H1 (cell line): Measurements from ENCODE around the gene TMEM151B. TPM values are rescaled to one million over a fixed set of nuclear protein-coding genes. Genes with fewer than 3 reads are reported as not detected.

ENCODE experiments used
- EP300 ChIP-seq, 2 experiments: IDR thresholded peaks; 1 replicate in 1 of 2; 2 replicates in 1 of 2; pipeline ENCODE4 v1.6.1; 2011 to 2012; ENCODE audit warnings: low read depth in 2 of 2, low read length in 2 of 2, mild to moderate bottlenecking in 2 of 2, borderline replicate concordance in 1 of 2, inconsistent platforms in 1 of 2, moderate library complexity in 1 of 2
- JUND ChIP-seq: IDR thresholded peaks from 2 replicates; pipeline ENCODE4 v1.6.1; 2011; ENCODE audit warnings: mild to moderate bottlenecking, improper control_type of control experiment, low read length
- RBBP5 ChIP-seq: IDR thresholded peaks from 2 replicates; pipeline ENCODE4 v1.7.1; 2012; ENCODE audit warnings: low read depth, mild to moderate bottlenecking, inconsistent platforms, low read length, moderate library complexity, borderline replicate concordance
- polyA plus RNA-seq, 7 experiments: library from polyadenylated mRNA; depleted of rRNA in 3 of 7; stranded (reverse) in 5 of 7; unstranded in 2 of 7; fragments of >200 nt in 5 of 7; fragments of 200-250 nt in 2 of 7; gene quantifications; 1 replicate in 5 of 7; 2 replicates in 1 of 7; 4 replicates in 1 of 7; pipeline versions ENCODE4 v1.2.1 to v1.2.3, GENCODE V29; 2011 to 2013; ENCODE audit warnings: missing spikeins in 2 of 7, mixed read lengths in 2 of 7
- total RNA-seq: library from RNA; stranded (reverse); fragmentation: NEBNext Ultra II Directional; extraction: Animal tissue kit (Norgen Biotek cat#: 25700); gene quantifications from 2 replicates; pipeline ENCODE4 v1.2.1, GENCODE V29; 2021

Gene TMEM151B
- total and polyA plus RNA-seq, 2 of the 8 experiments (the other 6 are each of a cell fraction or from before 2014, with no cell fraction given): 8.0 to 15.5 TPM

GRCh38 chr6:44273617-44274016 lies 3.4 kb downstream of the TMEM151B start (continued):
- TF ChIP-seq EP300 (IDR thresholded peaks at IDR 0.05; ENCODE audit: borderline replicate concordance in 1 of 2, low read depth in 2 of 2, low read length in 2 of 2) (no peak), RBBP5 (no peak), JUND (no peak)
